SIG-M5 (cell line): ENCODE data around the gene HUNK.
"Not testable (repeated sequence)": the region's sequence is repeated elsewhere in the genome, so short reads cannot be mapped to it uniquely, and the experiment has no call there.

ENCODE experiments used
- DNase-seq: peaks from one replicate; lab custom pipeline; 2025; lab: John Stamatoyannopoulos, UW

HUNK gene

DNA sequence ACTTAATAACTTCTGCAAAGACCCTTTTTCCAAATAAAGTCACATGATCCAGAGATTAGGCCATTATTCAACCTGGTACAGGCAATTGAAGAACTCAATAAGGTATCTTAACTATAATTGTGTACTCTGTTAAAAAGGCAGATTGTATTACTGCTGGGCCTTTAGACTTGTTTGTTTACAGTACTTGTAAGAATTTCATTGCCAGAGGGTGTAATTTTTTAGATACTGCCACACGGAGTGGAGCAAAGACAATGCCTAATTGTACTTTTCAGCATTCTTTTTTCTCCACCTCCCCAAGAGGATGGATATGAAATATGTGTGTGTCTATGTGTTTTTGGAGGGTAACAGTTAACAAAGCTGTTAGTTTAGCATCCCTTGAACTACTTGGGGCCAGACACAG, 47.5 kb downstream of the HUNK start:
- DNase-seq, result no peak

- DNase-seq, result no peak
These were observed 48.3 kb downstream of the HUNK start for GRCh38 chr21:31921079-31921478.

- no peak for DNase-seq
These were observed 50.1 kb downstream of the HUNK start for GRCh38 chr21:31922881-31923280.

GRCh38 chr21:31923756-31924155, 50.9 kb downstream of the HUNK start:
- no peak for DNase-seq

- no peak for DNase-seq
These were observed 51.7 kb downstream of the HUNK start for GRCh38 chr21:31924548-31924947.

GRCh38 chr21:31926498-31926897, 53.7 kb downstream of the HUNK start:
- DNase-seq, result no peak

GRCh38 chr21:31927689-31928353, 55.0 kb downstream of the HUNK start:
- DNase-seq, result no peak

GRCh38 chr21:31928656-31929055, 55.8 kb downstream of the HUNK start:
- no peak for DNase-seq

- DNase-seq, result no peak
These were observed 56.7 kb downstream of the HUNK start for GRCh38 chr21:31929548-31929947.

GRCh38 chr21:31930001-31930400, 57.2 kb downstream of the HUNK start:
- DNase-seq, result no peak

- DNase-seq, result no peak
These were observed 59.0 kb downstream of the HUNK start for GRCh38 chr21:31931644-31932469.

DNA sequence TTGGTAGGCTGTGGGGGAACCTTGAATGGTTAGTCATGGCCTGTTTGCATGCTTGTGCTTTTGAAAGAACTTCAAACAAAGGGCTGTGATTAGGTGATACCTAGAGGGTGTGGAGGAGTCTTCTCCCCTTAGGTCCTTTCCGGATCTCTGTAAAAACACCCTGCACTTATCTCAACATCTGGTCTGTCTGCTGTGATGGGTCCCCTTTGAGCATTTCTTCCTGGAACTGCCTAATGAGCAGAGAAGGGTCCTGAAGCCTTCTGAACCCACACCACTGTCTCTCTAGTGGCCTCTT, 59.6 kb downstream of the HUNK start:
- no peak for DNase-seq

DNA sequence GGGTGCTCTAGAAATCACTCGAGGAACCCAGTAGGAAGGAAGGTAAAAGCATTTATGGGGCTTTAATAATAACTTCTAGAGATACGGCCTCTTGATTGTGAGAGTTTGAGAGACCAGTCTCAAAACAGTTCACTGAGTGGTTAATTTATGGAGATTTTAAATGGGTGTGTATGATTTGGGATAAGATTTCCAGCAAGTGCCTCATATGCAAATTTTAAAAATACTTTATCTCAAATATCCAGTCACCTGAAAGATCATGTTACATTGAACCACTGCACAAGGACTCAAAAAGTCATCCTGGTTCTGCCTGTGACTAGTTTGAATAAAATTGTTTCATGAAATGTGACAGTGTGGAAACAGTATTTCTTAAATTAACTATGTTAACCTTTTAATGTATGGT, 64.5 kb downstream of the HUNK start:
- no peak for DNase-seq

- DNase-seq, result no peak
These were observed 65.8 kb downstream of the HUNK start for GRCh38 chr21:31938330-31939301.

DNA sequence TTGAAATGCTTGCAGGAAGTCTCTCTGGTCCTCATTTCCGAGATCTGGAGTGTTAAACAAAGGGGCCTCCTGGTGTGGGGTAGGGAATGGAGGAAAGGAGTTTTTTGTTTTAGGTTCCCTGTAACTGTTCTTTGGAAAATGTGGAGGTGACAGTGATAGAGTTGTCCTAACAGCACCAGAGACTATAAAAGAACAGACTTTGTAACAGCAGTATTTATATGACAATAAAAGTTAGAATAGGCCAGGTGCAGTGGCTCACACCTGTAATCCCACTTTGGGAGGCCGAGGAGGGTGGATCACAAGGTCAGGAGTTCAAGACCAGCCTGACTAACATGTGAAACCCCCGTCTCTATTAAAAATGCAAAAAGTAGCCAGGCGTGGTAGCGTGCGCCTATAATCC, 68.9 kb downstream of the HUNK start:
- no peak for DNase-seq

DNA sequence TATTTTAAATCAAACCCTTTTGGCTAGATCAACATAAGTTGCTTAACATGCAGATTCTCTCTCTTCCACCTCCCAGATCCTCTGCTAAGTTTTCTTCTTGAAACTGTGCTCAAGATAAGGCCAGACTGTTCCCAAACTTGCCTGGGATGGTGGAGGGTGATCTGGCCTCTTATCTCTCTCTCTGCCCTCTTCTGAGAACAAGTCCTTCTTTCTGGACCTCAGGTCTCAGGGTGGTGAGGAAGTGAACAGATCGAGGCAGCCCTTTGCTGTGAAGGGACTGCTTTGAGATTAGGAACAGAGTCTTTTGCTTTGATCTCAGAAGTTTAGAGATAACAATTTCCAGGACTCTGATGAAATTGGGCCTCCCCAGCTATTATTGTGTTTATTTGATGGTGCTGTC, 70.7 kb downstream of the HUNK start:
- DNase-seq, result no peak

GRCh38 chr21:31945141-31945540, 72.3 kb downstream of the HUNK start:
- DNase-seq, result no peak

- DNase-seq, result no peak
These were observed 72.7 kb downstream of the HUNK start for GRCh38 chr21:31945546-31945945.

GRCh38 chr21:31946231-31946630, 73.4 kb downstream of the HUNK start:
- DNase-seq, result no peak

DNA sequence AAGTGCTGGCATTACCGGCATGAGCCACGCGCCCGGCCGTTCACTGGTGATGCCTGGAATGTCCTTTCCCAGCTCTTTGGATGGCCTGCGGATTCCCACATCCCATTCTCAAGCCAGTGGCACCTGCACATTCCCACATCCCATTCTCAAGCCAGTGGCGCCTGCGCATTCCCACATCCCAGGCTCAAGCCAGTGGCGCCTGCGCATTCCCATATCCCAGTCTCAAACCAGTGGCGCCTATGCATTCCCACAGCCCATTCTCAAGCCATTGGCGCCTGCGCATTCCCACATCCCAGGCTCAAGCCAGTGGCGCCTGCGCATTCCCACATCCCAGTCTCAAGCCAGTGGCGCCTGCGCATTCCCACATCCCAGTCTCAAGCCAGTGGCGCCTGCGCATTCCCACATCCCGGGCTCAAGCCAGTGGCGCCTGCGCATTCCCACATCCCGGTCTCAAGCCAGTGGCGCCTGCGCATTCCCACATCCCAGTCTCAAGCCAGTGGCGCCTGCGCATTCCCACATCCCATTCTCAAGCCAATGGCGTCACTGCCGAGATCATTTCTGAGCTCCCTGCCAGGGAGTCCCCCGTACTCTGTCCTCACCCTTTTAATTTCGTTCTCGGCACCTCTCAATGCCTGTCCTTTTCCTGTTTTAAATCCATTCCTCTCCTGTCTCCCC, 74.2 kb downstream of the HUNK start:
- not testable (repeated sequence) for DNase-seq

DNA sequence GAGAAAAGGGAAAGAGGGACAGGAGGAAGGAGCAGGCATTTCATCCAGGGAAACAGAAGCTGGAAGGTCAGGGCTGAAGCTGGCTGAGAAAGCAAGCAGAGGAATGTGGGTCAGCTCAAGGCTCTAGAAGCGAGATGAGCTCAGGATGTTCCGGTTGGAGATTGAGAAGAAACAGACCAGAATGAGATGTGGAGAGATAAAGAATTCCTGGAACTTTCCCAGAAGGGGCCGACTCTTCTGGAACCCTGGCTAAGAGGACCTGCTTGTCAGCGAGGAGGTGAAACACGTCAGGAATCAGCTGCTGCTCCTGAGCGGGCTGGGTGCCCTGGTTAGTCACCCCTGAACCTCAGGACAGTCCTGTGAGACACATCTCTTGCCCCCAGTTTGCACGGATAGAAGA, 75.9 kb downstream of the HUNK start:
- no peak for DNase-seq

DNA sequence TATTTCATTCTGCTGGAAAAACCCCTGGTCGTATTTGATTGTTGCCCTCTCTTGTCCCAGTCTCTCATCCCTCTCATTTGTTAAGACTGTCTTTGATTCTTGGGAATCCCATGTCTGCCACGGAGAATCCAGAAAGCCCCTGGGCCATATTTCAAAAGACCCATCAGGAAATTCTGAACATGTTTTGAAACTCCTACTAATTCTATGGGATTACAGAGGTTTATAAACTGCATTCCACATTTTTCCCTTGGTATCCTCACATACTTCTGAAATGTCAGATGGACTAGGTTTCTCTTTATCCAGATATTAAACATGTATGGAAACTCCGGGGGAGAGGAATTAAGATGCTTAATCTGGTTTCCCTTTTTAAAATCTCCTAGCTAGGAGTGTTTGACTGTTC, 80.0 kb downstream of the HUNK start:
- no peak for DNase-seq
